SKM-1 (cell line): ENCODE measurements around the gene PET100.

ENCODE experiments used
- DNase-seq: peaks from one replicate; lab custom pipeline; 2025; ENCODE audit not compliant: unreplicated experiment; lab: John Stamatoyannopoulos, UW

The PET100 gene

GRCh38 chr19:7612282-7613274 lies 17.0 kb upstream of the PET100 start:
- no peak for DNase-seq

- DNase-seq: no peak
Observed at GRCh38 chr19:7614859-7615741, 14.5 kb upstream of the PET100 start.

GRCh38 chr19:7617172-7617571 lies 12.4 kb upstream of the PET100 start:
- DNase-seq: no peak

- no peak for DNase-seq
Observed at GRCh38 chr19:7617735-7618134, 11.9 kb upstream of the PET100 start.

GRCh38 chr19:7618348-7618747 lies 11.2 kb upstream of the PET100 start:
- no peak for DNase-seq

- DNase-seq: no peak
Observed at GRCh38 chr19:7618771-7619510, 10.7 kb upstream of the PET100 start.

GRCh38 chr19:7619671-7620441 lies 9.7 kb upstream of the PET100 start:
- DNase-seq: no peak

- no peak for DNase-seq
Observed at GRCh38 chr19:7620442-7621412, 8.9 kb upstream of the PET100 start.

GRCh38 chr19:7622933-7623685 lies 6.5 kb upstream of the PET100 start:
- DNase-seq: no peak

GRCh38 chr19:7623725-7624603 lies 5.6 kb upstream of the PET100 start:
- no peak for DNase-seq

- no peak for DNase-seq
Observed at GRCh38 chr19:7624810-7625209, 4.8 kb upstream of the PET100 start.

GRCh38 chr19:7625763-7626372 lies 3.7 kb upstream of the PET100 start:
- no peak for DNase-seq

GRCh38 chr19:7627166-7627565 lies 2.4 kb upstream of the PET100 start:
- DNase-seq: no peak

GRCh38 chr19:7628589-7629311 lies 843 bp upstream of the PET100 start:
- DNase-seq: no peak

GRCh38 chr19:7631577-7631976 lies 2.0 kb downstream of the PET100 start:
- DNase-seq: no peak
